ENCODE data around the gene THTPA.

Gene THTPA

GRCh38 chr14:23567186-23568020 lies 11.3 kb downstream of the THTPA start, which contains the start of gene AP1G2:
Gene AP1G2, minus strand, starts transcription at chr14:23567791. Its CDS starts 477 bp downstream, at chr14:23567314.
- DNase-seq (ENCODE audit: low read depth in 2 of 2): peak; percentile 67 to 73

GRCh38 chr14:23568021-23568599 lies 12.0 kb downstream of the THTPA start:
- no peak for DNase-seq (ENCODE audit: low read depth in 2 of 2)

GRCh38 chr14:23568600-23569331 lies 12.7 kb downstream of the THTPA start:
- no peak for DNase-seq (ENCODE audit: low read depth in 2 of 2)

GRCh38 chr14:23569443-23570151 lies 13.5 kb downstream of the THTPA start:
- no peak for DNase-seq (ENCODE audit: low read depth in 2 of 2)

- DNase-seq (ENCODE audit: low read depth in 2 of 2): no peak
Measured at GRCh38 chr14:23570806-23571483, 14.9 kb downstream of the THTPA start.

- no peak for DNase-seq (ENCODE audit: low read depth in 2 of 2)
Measured at GRCh38 chr14:23571701-23572523, 15.8 kb downstream of the THTPA start.

GRCh38 chr14:23572524-23572828 lies 16.4 kb downstream of the THTPA start:
- no peak for DNase-seq (ENCODE audit: low read depth in 2 of 2)

GRCh38 chr14:23572836-23573235 lies 16.8 kb downstream of the THTPA start:
- DNase-seq (ENCODE audit: low read depth in 2 of 2): no peak

GRCh38 chr14:23573384-23574015 lies 17.4 kb downstream of the THTPA start:
- DNase-seq (ENCODE audit: low read depth in 2 of 2): no peak

GRCh38 chr14:23577004-23577681 lies 21.1 kb downstream of the THTPA start:
- DNase-seq (ENCODE audit: low read depth in 2 of 2): no peak

- no peak for DNase-seq (ENCODE audit: low read depth in 2 of 2)
Measured at GRCh38 chr14:23577710-23578392, 21.8 kb downstream of the THTPA start.

GRCh38 chr14:23578560-23579310 lies 22.7 kb downstream of the THTPA start, which contains the start of gene JPH4:
Gene JPH4, minus strand, starts transcription at chr14:23578790. Its CDS starts 1,337 bp downstream, at chr14:23577453.
- DNase-seq (ENCODE audit: low read depth in 2 of 2): no peak

GRCh38 chr14:23579311-23579630 lies 23.2 kb downstream of the THTPA start:
- no peak for DNase-seq (ENCODE audit: low read depth in 2 of 2)

- DNase-seq (ENCODE audit: low read depth in 2 of 2): no peak
Measured at GRCh38 chr14:23579739-23580138, 23.7 kb downstream of the THTPA start.

GRCh38 chr14:23580152-23580926 lies 24.3 kb downstream of the THTPA start:
- DNase-seq (ENCODE audit: low read depth in 2 of 2): no peak

GRCh38 chr14:23580948-23581281 lies 24.8 kb downstream of the THTPA start:
- DNase-seq (ENCODE audit: low read depth in 2 of 2): no peak

GRCh38 chr14:23582906-23583760 lies 27.1 kb downstream of the THTPA start:
- DNase-seq (ENCODE audit: low read depth in 2 of 2): no peak
